Keratinocyte (primary cell): ENCODE results near the gene DKK2. TPM values are rescaled to one million over a fixed set of nuclear protein-coding genes. Genes with fewer than 3 reads are reported as not detected.

ENCODE experiments used
- DNase-seq: peaks from one replicate; pipeline ENCODE4 v3.0.0-alpha.2; 2011; ENCODE audit warnings: low read depth, missing footprints, low spot score
- FAIRE-seq: peaks from 2 replicates; lab custom pipeline; 2011; peaks lifted over from hg19 to GRCh38; lab: Jason Lieb, UNC
- H2AFZ ChIP-seq: 2 replicates; pipeline ENCODE4 v1.6.0; 2012; ENCODE audit warnings: low read length, control low read depth, inconsistent platforms; ENCODE audit not compliant: control insufficient read depth
- H3K27ac ChIP-seq: 2 replicates; pipeline ENCODE4 v1.5.1; 2011; ENCODE audit warnings: low read length; ENCODE audit not compliant: control insufficient read depth, insufficient read depth
- H3K27me3 ChIP-seq: 3 replicates; pipeline ENCODE4 v1.6.0; 2011; ENCODE audit warnings: low read length; ENCODE audit not compliant: control insufficient read depth, insufficient read depth; ENCODE audit errors: extremely low read depth
- H3K36me3 ChIP-seq, 2 experiments: 2 replicates in 1 of 2; 3 replicates in 1 of 2; pipeline ENCODE4 v1.5.1; 2011; ENCODE audit warnings: low read length in 2 of 2, mild to moderate bottlenecking in 1 of 2; ENCODE audit not compliant: control insufficient read depth in 2 of 2, insufficient read depth in 2 of 2; ENCODE audit errors: extremely low read depth in 1 of 2
- H3K4me1 ChIP-seq: 3 replicates; pipeline ENCODE4 v1.5.1; 2011; ENCODE audit warnings: low read length; ENCODE audit not compliant: control insufficient read depth, insufficient read depth; ENCODE audit errors: extremely low read depth
- H3K4me2 ChIP-seq: 3 replicates; pipeline ENCODE4 v1.6.0; 2011; ENCODE audit warnings: low read depth, low read length; ENCODE audit not compliant: control insufficient read depth, insufficient read depth; ENCODE audit errors: extremely low read depth
- H3K4me3 ChIP-seq, 3 experiments: fragments of 200-600 bp in 1 of 3; sonication (generic) in 1 of 3; 2 replicates in 2 of 3; 3 replicates in 1 of 3; pipeline ENCODE4 v1.5.1; 2011 to 2016; ENCODE audit warnings: low read length in 3 of 3, mild to moderate bottlenecking in 3 of 3, control low read depth in 2 of 3, inconsistent platforms in 1 of 3, low read depth in 1 of 3, mixed read lengths in 1 of 3, mixed run types in 1 of 3, moderate library complexity in 1 of 3; ENCODE audit not compliant: control insufficient read depth in 2 of 3, insufficient read depth in 2 of 3; ENCODE audit errors: extremely low read depth in 1 of 3
- H3K79me2 ChIP-seq: 2 replicates; pipeline ENCODE4 v1.6.0; 2012; ENCODE audit warnings: low read length; ENCODE audit not compliant: control insufficient read depth, insufficient read depth
- H3K9ac ChIP-seq: 3 replicates; pipeline ENCODE4 v1.6.0; 2011; ENCODE audit warnings: low read length; ENCODE audit not compliant: control insufficient read depth, insufficient read depth; ENCODE audit errors: extremely low read depth
- H3K9me1 ChIP-seq: 3 replicates; pipeline ENCODE4 v1.6.0; 2011; ENCODE audit warnings: low read length; ENCODE audit not compliant: control insufficient read depth, insufficient read depth; ENCODE audit errors: extremely low read depth
- H3K9me3 ChIP-seq: 2 replicates; pipeline ENCODE4 v1.5.1; 2012; ENCODE audit warnings: low read depth, low read length; ENCODE audit not compliant: control insufficient read depth
- H4K20me1 ChIP-seq: 3 replicates; pipeline ENCODE4 v1.6.0; 2011; ENCODE audit warnings: low read length; ENCODE audit not compliant: control insufficient read depth, insufficient read depth; ENCODE audit errors: extremely low read depth
- CTCF ChIP-seq, 3 experiments: IDR thresholded peaks in 1 of 3; conservative IDR thresholded peaks in 1 of 3; optimal IDR thresholded peaks in 1 of 3; 2 replicates in 2 of 3; 3 replicates in 1 of 3; pipeline versions ENCODE3 to v1.5.1; 2011; ENCODE audit warnings: low read length in 3 of 3, mild to moderate bottlenecking in 3 of 3, moderate library complexity in 2 of 3, control low read depth in 1 of 3, inconsistent platforms in 1 of 3; ENCODE audit not compliant: insufficient read depth in 2 of 3; ENCODE audit errors: extremely low read depth in 1 of 3
- EZH2 ChIP-seq: IDR thresholded peaks from one replicate; pipeline ENCODE4 v1.6.1; 2012; ENCODE audit warnings: inconsistent platforms, mild to moderate bottlenecking, low read length, moderate library complexity
- dilution Hi-C: fragments of 300-500 bp; cut with MboI; formaldehyde crosslinking; loops from one replicate; pipeline ENCODE4 v1.7.0; 2020; ENCODE audit warnings: low sequenced_read_pairs; ENCODE audit not compliant: extremely low pct_ligation_motif_present
- polyA plus RNA-seq, 5 experiments: library from polyadenylated mRNA; depleted of rRNA in 3 of 5; stranded (reverse) in 3 of 5; stranded (forward) in 1 of 5; unstranded in 1 of 5; fragments of >200 nt; gene quantifications; 1 replicate in 1 of 5; 2 replicates in 3 of 5; 3 replicates in 1 of 5; pipeline versions ENCODE4 v1.2.1 to v1.2.3, GENCODE V29; 2011 to 2012; ENCODE audit warnings: missing spikeins in 2 of 5, low read depth in 1 of 5, low replicate concordance in 1 of 5

The DKK2 gene
- polyA plus RNA-seq, 1 donor (not counting 4 experiments of a cell fraction or from before 2014, with no cell fraction given): 0.08 TPM

GRCh38 chr4:106985830-106986229 lies 50.3 kb downstream of the DKK2 start:
- Histone ChIP-seq H3K4me3 (no peak overlapping the region), H3K4me2 (no peak overlapping the region), H3K27me3 (no peaks in the 10 kb centered on the region), H4K20me1 (no peaks in the 10 kb centered on the region), H3K27ac (no peak overlapping the region), H2AFZ (no peak overlapping the region), H3K9me3 (no peaks in the 10 kb centered on the region), H3K36me3 (no peaks in the 10 kb centered on the region), H3K4me1 (no peaks in the 10 kb centered on the region), H3K9me1 (no peaks in the 10 kb centered on the region), H3K79me2 (no peaks in the 10 kb centered on the region), H3K9ac (no peak overlapping the region)
- no peak for FAIRE-seq
- no peak for TF ChIP-seq EZH2
- DNase-seq: no peak
- dilution Hi-C loops: no loop called here

- FAIRE-seq: no peak
- H3K4me3 ChIP-seq: no peak overlapping the region
- dilution Hi-C loops: no loop called here
- H3K79me2 ChIP-seq: no peaks in the 10 kb centered on the region
- no peaks in the 10 kb centered on the region for H3K4me1 ChIP-seq
- no peaks in the 10 kb centered on the region for H3K27me3 ChIP-seq
- no peaks in the 10 kb centered on the region for H3K9me1 ChIP-seq
- no peak for DNase-seq
- no peak overlapping the region for H3K27ac ChIP-seq
- no peak overlapping the region for H3K9ac ChIP-seq
- H3K4me2 ChIP-seq: no peak overlapping the region
- H3K36me3 ChIP-seq: no peaks in the 10 kb centered on the region
- no peaks in the 10 kb centered on the region for H4K20me1 ChIP-seq
- TF ChIP-seq CTCF (optimal IDR thresholded peaks at IDR 0.05 in 1 of 3, IDR thresholded peaks at IDR 0.05 in 1 of 3, conservative IDR thresholded peaks at IDR 0.05 in 1 of 3; ENCODE audit: extremely low read depth in 1 of 3, insufficient read depth in 2 of 3, low read length in 3 of 3) (no peak), EZH2 (no peak)
- no peaks in the 10 kb centered on the region for H3K9me3 ChIP-seq
- no peak overlapping the region for H2AFZ ChIP-seq
Observed at GRCh38 chr4:106982711-106983211, 53.4 kb downstream of the DKK2 start.

- no peaks in the 10 kb centered on the region for H3K79me2 ChIP-seq
- no peaks in the 10 kb centered on the region for H4K20me1 ChIP-seq
- H3K27ac ChIP-seq: no peak overlapping the region
- no peak overlapping the region for H3K9ac ChIP-seq
- no peaks in the 10 kb centered on the region for H3K36me3 ChIP-seq
- no peaks in the 10 kb centered on the region for H3K9me1 ChIP-seq
- FAIRE-seq: no peak
- dilution Hi-C loops: no loop called here
- no peak for DNase-seq
- no peaks in the 10 kb centered on the region for H3K27me3 ChIP-seq
- TF ChIP-seq CTCF (optimal IDR thresholded peaks at IDR 0.05 in 1 of 3, IDR thresholded peaks at IDR 0.05 in 1 of 3, conservative IDR thresholded peaks at IDR 0.05 in 1 of 3; ENCODE audit: extremely low read depth in 1 of 3, insufficient read depth in 2 of 3, low read length in 3 of 3) (no peak), EZH2 (no peak)
- no peaks in the 10 kb centered on the region for H3K4me1 ChIP-seq
- no peak overlapping the region for H3K4me3 ChIP-seq
- H3K4me2 ChIP-seq: no peak overlapping the region
- no peak overlapping the region for H2AFZ ChIP-seq
- H3K9me3 ChIP-seq: no peaks in the 10 kb centered on the region
Observed at GRCh38 chr4:106981431-106981830, 54.7 kb downstream of the DKK2 start.
